ENCODE data around the gene TPK1.
"Not testable (repeated sequence)": the region's sequence is repeated elsewhere in the genome, so short reads cannot be mapped to it uniquely, and the experiment has no call there.

The TPK1 gene

DNA sequence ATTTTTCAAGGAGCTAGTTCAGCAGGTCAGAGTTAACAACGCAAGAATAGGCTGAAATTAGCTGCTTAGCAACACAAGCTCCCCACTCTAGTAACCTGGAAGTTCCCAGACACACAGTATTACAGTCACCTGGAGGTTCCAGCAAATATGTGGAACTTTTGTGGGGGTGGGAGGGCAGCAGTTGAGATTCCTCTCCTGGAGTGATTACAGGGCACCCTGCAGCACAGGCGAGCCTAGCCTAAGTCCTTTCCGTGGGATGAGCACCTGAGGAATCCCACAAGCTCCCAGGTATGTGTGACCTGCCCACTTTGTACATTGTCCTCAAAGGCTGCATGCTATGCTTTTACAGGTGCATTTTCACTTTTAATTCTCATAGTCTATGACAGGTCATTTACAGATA, 13.6 kb downstream of the TPK1 start:
- no peak for DNase-seq (ENCODE audit: low spot score)

DNA sequence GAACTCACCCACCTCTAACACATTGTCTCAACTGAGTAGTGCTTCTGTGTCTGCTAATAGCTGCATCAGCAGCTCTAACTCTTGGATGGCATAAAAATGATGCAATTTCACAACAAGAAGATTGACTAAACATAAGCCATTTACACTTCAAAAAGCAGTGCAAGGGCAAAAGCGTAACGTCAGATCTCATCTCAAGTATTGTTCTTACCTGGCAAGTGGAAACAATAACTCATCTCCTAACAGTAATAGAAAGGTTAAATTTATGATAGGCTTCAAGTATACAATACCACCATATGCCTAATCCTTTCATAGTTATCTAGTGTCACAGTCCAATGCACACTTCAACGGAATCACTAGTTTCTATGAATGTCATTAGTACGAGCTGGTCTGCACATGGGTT, 14.8 kb downstream of the TPK1 start:
- no peak for DNase-seq (ENCODE audit: low spot score)

DNA sequence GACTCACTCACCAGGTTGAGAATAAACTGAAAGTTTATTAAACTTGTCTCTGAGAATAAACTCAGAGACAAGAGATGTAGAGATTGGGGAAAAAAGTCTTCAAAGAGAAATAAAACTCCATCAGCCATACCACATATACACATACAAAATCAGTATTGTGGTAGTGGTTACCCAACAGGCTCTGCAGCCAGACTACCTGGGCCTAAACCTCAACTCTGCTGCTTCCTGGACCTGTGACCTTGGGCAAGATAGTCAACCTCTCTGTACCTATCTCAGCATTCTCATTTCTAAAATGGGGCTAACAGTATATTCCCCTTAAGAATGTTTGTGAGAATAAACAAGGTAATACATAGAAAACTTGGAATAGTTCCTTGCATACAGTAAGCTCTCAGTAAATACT, 15.3 kb downstream of the TPK1 start:
- DNase-seq (ENCODE audit: low spot score), result no peak

DNA sequence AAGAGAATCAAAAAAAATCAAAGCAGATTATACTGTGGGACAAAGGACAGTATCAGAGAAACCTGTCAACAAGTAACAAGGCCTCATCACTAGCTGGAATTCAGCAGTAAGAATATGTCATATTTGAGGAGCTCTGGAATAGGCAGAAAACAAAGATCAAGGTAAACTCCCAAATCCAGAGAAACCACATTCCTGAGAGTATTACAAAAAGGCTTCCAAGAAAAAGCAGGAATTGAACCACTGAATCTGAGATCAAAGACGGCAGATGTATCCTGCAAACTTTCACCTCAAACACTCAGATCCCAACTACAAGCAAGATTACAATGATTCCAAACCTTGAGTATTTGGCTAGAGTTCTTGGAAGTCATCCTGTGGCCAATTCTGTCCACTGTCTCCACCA, 16.3 kb downstream of the TPK1 start:
- no peak for DNase-seq (ENCODE audit: low spot score)

DNA sequence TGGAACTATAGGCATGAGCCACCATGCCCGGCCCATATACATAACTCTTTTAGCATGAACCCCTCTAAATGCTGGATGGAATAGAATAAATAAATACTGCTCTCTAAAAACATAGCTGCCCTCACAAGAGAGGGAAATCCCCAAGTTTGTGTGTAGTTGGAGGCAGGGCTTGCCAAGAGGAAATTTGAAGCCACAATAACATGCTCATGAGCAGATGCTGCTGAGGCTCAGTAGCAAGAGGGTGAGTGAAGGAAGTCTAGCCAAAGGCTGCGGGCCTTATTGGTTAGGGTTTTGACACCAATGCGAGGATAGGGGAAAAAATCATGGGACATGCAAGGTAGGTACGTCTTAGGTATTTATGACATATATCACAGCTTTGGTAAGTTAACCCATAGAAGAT, 17.3 kb downstream of the TPK1 start:
- no peak for DNase-seq (ENCODE audit: low spot score)

DNA sequence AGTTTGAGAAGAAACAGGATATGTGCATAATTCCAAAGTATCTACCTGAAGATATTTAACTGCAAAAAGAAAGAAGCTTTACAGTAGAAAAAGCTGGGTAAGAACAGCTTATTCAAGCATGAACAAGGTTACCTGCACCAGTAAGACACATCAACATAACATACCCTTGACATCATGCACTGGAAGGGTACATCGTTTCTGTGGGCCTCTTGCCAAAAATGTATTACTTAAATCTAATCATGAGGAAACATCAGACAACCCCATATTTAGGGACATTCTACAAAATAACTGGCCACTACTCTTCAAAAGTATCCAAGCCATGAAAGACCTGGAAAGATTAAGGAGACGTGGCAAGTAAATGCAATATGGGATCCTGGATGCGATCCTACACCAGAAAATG, 18.9 kb downstream of the TPK1 start:
- DNase-seq (ENCODE audit: low spot score), result no peak

DNA sequence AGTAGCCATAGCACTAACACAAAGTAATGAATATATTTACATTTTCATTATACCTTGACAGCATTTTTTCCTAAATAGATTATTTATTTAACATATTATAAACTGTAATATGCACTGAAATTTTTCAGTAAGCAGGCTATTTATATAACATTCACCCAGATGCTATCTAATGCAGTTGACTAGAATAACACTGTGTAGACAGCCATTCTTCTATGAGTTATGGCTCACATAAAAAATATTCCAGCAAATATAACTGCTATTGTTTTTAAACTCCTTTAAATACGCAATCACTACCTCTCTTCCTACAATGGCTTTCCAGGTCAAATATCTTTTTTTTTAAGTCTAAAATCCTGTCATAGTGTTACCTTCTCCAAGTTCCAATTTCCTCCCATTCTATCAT, 21.6 kb downstream of the TPK1 start:
- no peak for DNase-seq (ENCODE audit: low spot score)

DNA sequence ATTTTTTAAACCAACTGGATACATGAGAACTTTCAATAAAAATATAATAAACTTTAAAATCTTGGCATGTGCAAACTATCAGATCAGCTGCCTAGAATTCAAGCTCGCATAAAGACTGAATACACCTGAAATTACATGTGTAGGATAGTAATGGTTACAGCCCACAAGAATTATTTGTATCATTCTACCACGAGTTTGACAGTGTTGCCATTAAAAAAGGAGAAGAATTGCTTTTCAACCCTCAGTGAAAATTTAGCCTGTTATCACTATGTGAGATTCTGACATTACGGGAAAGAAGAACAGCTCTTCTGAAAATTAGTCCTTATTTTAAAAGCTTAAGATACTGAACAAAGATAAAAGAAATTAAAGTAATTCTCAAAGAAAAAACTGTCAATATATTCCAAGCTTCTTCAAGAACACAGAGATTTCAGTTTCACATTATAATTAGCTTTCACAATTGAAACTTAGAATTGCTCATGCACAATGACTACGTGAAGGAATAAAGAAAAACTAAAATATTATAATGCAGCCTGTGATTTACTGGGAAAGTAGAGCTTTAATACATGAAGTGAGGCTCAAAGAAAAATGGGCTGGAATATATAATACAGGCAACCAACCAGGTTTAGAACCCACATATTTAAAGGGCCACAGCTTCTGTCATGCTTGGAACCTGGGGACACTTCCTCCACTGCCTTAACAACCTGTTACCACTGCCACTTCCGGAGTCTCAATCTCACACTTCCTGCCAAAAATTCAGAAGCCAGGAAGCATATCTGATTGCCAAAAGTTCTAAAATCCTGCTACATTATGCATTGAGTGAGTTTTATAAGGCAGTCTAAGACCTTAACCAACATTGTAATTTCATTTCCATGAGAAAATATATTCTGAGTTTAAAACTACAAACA, 23.2 kb downstream of the TPK1 start:
- DNase-seq (ENCODE audit: low spot score), result no peak

DNA sequence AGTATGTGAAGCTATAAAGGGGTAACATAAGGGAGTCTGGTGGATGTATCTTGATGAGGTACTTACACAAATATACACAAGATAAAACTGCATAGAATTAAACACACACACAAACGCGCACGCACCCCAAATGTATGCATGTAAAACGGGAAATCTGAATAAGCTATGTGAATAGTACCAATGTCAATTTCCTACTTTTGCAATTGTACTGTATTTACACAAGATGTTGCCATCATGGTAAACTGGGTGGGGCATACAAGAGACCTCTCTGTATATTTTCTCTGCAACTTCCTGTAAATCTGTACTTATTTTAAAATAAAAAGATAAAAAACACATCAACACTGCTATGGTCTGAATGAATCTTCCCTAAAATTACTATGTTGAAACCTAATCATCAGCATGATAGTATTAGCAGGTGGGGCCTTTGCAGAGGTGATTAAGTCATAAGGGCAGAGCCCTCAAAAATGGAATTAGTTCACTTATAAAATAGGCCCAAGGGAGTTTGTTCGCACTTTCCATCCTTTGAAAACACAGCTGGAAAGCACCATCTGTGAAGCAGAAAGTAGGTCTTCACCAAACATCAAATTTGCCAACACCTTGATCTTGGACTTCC, 30.1 kb downstream of the TPK1 start:
- DNase-seq (ENCODE audit: low spot score), result no peak

DNA sequence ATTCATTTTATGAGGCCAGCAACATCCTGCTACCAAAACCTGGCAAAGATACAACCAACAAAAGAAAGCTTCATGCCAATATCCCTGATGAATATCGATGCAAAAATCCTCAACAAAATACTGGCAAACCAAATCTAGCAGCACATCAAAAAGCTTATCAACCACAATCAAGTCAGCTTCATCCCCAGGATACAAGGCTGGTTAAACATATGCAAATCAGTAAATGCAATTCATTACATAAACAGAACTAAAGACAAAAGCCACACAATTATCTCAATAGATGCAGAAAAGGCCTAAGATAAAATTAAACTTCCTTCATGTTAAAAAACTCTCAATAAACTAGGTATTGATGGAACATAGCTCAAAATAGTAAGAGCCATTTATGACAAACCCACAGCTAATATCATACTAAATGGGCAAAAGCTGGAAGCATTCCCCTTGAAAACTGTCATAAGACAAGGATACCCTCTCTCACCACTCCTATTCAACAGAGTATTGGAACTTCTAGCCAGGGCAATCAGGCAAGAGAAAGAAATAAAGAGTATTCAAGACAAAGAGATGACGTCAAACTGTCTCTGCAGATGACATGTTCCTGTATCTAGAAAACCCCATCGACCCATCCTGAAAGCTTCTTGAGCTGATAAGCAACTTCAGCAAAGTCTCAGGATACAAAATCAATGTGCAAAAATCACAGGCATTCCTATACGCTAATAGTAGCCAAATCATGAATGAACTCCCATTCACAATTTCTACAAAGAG, 35.0 kb downstream of the TPK1 start:
- DNase-seq (ENCODE audit: low spot score), result not testable (repeated sequence)

DNA sequence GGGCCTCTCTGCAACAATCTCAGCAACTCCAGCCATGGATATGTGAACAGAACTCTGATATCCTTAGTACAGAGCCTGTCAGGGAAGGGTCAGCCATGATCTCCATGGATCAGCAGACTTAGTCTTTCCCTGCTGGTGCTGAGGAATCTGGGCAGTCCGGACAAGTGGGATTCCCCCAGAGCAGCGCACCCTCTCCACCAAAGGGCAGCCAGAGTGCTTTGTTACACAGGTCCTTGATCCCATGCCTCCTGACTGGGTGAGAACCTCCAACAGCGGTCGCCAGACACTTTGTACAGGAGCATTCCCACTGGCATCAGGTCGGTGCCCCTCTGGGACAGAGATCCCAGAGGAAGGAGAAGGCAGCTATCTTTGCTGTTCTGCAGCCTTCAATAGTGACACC, 38.9 kb downstream of the TPK1 start:
- no peak for DNase-seq (ENCODE audit: low spot score)

DNA sequence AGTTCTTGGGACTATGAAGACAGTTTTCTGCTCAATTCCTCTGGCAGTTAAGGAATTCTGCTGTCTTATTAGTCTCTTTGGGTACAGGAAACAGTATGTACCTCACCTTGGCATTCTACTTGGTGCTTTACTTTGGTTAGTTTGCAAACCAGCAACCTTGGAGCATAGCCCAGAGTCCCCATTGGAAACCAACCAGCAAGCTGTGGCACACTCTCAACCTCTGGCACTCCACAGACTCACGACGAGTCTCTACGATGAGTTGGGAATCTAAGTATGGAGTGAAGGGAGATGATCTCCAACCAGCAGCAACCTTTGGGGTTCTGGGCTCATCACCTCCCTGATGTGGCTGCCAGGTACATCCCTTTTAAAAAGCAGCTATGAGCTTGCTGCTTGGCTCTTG, 43.8 kb downstream of the TPK1 start:
- DNase-seq (ENCODE audit: low spot score), result no peak

DNA sequence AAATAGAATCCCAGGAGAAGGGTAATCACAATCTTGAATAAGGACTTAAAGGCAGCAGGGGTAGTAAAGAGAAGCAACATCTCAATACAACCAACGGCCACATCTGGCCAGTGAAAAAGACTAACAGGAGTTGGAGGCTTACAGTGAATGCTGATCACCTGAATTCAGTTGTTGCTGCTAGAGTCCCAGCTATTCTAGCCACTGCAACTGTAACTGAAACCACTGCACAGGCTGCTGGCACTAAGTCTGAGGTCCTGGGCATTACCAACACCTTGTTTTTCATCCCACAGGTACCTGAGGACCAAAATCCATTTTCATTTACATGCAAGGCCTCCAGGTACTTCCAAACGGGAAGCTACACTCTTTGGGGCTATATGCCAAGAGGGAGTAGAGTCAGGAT, 44.4 kb downstream of the TPK1 start:
- no peak for DNase-seq (ENCODE audit: low spot score)

DNA sequence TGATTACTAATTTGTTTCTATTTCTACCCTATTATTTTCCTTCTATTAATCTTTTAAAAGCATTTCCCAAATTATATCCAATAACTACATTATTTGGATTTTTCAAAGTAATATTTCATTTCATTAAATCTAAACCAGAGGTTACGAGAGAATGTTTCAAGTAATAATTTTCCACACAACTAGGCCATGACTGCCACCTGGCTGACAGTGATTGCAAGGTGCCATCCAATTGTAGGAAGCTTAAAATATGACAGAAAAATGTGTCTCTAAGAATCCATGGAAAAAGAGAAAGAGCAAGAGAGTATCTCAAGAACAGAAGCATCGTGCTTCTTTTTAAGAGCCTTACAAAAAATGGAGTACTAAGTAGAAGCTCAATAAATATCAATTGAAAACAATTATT, 48.7 kb downstream of the TPK1 start:
- no peak for DNase-seq (ENCODE audit: low spot score)

DNA sequence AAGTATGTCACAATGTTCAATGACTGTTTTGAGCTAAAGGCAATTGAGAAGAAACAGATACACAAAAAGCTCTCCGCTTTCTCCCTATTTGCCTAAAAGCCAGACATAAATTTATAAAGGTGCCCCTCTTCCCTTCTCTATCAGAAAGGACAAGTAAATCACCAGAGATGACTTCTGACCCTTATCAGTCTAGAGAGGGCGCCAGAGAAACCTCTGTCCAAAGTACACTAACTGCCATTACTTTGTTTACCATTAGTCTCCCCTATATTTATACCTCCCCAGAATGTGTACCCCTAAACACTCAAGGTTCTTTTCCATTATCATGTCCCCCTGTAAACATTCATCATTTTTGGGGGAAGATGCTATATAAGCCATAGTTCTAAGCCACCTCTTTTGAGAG, 49.3 kb downstream of the TPK1 start:
- no peak for DNase-seq (ENCODE audit: low spot score)

DNA sequence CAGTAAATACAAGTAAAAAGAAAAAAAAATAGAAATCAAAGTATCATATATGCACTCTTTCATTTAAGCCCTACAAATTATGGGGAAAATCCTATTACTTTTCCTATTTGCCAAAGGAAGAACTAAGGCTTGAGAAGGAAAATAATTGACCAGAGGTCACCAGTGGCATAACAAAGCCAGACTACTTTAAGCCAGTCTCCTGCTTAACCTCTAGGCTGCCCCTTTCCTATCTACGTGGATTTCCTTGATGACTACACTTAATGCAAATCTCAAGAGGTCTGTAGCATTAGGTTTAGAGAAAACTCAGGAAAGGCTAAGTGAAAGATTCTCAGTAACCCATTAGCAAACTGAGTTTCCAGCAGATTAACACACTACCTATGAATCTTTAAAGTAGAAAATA, 49.8 kb downstream of the TPK1 start:
- DNase-seq (ENCODE audit: low spot score), result no peak

DNA sequence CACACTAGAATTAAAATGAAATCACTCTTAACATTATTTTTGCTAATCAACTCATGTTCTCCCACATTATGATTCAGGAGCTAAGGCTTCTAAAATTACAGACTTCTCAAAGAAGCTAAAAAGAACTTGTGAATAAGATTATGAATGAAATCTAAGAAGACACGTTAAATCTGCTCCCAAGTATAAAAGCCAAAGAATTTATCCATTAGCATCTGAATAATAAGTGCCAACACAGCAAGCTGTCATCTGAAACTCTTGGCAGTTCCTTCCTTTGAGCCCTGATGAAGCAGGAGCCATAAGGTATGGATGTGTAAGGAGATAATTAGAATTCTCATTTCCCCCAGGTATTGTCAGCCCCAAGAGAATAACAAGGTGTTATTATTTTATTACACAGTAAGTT, 50.3 kb downstream of the TPK1 start:
- DNase-seq (ENCODE audit: low spot score), result no peak

DNA sequence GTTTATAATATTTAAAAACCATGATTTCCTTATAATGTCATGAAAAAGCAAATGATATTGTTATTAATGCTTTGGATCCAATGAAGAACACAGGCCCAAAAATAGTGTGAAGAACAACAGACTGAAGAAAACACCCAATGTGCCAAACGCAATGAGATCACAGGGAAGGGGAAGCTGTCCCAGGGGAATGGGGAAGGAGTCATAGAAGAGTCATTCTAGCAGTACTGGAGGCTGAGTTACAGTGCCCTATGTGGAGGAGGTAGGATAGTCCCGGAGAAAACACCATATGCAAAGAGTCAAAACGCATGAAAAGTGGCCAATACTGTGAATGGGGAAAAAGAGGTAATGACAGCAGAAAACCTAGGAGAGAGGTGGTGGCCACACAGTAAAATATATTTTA, 50.9 kb downstream of the TPK1 start:
- DNase-seq (ENCODE audit: low spot score), result no peak

DNA sequence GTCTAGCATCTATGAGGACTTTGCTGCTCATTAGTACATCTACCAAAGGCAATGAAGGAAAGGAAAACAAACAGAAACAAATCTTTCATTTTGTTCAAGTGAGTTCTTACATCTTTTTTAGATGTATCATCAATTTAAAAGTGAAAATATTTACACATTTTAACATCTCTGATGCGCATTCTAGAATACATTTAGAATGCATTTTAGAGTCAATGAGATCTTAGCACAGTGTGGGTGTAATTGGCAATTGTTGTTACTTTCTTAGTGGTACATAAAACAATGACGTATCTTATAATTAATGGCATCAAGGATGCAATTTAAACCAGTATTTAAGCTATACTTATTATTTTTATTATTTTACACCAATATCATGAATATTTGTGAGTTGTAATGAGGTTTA, 51.4 kb downstream of the TPK1 start:
- no peak for DNase-seq (ENCODE audit: low spot score)

DNA sequence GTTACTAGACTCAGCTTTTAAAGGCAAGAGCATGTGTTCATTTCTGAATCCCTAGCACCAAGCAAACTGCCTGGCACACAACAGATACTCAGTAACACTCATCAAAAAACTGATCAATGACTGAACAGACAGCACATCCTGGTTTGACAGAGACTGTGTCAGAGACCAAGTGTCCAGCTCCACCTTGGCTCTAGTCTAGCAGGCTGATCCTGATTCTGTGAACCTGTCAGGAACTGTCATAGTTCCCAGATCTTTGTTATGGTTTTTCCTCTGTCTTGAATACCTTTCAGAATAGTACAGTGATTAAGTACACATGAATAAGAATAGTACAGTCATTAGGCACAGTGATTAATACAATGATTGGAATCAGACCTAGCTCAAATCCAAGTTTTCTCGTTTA, 53.0 kb downstream of the TPK1 start:
- DNase-seq (ENCODE audit: low spot score), result no peak

DNA sequence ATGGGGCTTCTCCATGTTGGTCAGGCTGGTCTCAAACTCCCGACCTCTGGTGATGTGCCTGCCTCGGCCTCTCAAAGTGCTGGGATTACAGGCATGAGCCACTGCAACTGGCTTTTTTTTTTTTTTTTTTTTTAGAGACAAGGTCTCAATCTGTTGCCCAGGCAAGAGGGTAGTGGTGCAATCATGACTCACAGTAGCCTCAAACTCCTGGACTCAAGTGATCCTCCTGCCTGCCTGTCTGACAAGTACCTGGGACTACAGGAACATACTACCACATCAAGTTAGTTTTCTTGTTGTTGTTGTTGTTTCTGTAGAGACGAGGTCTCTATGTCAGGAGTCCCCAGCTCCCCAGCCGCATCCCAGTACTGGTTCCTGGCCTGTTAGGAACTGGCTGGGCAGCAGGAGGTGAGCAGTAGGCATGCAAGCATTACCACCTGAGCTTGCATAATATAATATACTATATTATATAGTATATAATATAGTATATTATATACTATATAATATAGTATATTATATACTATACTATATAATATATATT, 55.7 kb downstream of the TPK1 start:
- DNase-seq (ENCODE audit: low spot score), result no peak

DNA sequence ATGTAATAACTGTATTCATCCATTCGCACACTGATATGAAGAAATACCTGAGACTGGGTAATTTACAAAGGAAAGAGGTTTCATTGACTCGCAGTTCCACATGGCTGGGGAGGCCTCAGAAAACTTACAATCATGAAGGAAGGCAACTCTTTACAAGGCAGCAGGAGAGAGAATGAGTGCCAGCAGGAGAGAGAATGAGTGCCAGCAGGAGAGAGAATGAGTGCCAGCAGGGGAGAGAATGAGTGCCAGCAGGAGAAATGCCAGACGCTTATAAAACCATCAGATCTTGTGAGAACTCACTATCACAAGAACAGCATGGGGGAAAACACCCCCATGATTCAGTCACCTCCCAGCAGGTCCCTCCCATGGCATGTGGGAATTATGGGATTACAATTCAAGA, 58.0 kb downstream of the TPK1 start:
- DNase-seq (ENCODE audit: low spot score), result not testable (repeated sequence)
